Superior temporal gyrus (tissue), 1 donor: ENCODE results near the gene GALNT9.

ENCODE experiments used
- DNase-seq: peaks from one replicate; pipeline ENCODE4 v3.0.0-alpha.2; 2016; ENCODE audit errors: extremely low spot score

GALNT9 gene

DNA sequence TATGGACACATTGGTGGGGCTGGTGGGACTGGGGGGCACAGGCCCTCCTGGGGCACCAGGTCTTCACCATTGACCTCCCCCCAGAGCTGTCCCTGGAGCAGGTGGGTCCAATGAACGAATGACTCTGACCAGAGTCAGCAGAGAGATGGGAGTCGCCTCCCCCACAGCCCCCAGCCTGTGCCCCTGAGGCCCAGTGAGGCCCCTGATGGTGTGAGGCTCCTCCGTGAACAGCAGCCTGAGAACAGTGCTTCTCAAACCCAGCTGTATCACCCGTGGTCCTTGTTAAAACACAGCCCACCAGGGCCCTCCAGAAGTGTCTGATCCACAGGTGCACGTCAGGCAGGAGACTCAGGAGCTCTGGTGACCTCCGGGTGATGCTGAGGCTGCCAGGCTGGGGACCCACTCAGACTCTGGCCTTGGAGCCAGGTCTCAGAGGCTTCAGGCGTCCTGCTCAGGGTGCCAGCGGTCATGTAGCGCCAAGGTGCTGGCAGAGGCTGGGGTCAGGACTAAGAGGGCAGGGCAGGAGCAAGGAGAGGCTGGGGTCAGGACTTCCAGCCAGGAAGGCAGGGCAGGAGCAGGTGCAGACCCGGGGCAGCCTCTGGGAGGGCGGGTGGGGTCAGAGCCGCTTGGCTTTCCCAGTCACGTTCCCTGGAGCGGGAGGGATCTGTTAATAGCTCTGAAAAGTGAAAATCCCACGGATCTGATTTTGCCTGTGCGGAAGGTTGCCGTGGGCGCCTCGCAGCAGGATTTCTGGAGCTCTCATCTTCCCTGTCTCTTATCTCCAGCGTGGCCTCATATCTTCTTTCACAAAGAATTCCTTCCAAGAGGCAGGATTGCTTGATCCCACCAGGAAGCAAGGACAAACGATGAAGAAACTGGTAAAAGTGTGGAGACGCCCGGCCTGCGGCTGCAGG is 35.0 kb downstream of the GALNT9 start:
- DNase-seq, result no peak

GRCh38 chr12:132292328-132293319 is 36.8 kb downstream of the GALNT9 start:
- no peak for DNase-seq

- DNase-seq, result no peak
Observed at GRCh38 chr12:132291402-132292175, 37.8 kb downstream of the GALNT9 start.

- DNase-seq, result no peak
Observed at GRCh38 chr12:132290203-132290540, 39.2 kb downstream of the GALNT9 start.

DNA sequence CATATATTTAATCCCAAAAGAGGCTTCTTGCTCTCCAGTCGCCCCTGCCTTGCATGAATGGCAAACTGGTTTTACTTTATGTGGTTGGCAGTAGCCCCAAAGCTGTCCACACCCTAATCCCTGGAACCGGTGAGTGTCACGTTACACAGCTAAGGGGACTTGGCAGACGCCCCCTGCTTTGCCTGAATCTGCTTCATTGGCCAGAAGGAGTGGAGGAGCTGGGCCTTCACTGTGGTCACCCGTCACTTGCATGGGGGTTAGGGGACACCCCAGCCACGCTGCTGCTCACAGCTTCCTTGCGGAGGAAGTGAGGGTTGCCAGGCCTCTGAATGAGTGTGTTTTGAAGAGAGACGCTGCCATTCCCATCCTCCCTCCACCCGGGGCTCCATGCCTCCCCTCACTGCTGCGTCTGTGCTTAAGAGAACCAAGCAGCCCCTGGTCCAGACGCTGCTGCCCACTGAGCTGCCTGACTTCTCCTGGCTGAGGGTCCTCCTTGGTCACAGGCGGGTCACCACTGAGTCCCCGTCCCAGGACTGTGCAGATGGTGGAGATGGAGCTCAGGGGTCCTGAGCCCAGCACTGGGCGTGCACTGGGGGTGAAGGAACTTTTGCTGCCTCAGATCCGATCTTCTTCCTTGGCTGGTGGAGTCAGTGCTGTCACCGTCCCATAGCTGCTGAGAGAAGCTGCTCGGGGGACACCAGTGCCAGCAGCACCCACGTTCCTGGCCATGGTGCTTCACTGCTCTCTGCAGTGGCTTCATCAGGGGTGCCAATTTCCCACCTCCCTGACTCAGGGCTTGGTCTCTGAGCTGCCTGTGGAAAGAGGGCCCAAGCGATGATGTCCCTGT is 39.8 kb downstream of the GALNT9 start:
- no peak for DNase-seq

DNA sequence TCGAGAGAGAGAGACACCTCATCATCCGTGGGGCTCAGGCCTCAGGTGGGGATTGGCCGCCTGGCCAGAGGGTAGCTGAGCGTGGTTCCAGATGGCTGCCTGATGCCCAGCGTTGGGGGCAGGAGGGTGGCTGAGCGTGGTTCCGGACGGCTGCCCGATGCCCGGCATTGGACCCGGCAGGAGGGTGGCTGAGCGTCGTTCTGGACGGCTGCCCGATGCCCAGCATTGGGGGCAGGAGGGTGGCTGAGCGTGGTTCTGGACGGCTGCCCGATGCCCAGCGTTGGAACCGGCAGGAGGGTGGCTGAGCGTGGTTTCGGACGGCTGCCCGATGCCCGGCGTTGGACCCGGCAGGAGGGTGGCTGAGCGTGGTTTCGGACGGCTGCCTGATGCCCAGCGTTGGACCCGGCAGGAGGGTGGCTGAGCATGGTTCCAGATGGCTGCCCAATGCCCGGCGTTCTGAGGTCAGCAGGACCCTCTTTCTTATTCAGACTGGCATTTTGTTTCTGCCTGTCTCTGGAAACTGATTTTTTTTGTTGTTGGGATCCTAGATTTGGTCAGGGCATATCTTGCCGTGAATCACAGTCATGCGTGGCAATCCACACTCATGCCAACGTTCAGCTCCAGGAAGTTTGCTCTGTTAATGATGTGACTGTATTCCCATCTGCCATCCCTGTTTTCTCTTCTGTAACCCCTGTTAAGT is 40.7 kb downstream of the GALNT9 start:
- no peak for DNase-seq

GRCh38 chr12:132287391-132288238 is 41.8 kb downstream of the GALNT9 start:
- DNase-seq, result no peak

- DNase-seq, result no peak
Observed at GRCh38 chr12:132286912-132287311, 42.5 kb downstream of the GALNT9 start.

DNA sequence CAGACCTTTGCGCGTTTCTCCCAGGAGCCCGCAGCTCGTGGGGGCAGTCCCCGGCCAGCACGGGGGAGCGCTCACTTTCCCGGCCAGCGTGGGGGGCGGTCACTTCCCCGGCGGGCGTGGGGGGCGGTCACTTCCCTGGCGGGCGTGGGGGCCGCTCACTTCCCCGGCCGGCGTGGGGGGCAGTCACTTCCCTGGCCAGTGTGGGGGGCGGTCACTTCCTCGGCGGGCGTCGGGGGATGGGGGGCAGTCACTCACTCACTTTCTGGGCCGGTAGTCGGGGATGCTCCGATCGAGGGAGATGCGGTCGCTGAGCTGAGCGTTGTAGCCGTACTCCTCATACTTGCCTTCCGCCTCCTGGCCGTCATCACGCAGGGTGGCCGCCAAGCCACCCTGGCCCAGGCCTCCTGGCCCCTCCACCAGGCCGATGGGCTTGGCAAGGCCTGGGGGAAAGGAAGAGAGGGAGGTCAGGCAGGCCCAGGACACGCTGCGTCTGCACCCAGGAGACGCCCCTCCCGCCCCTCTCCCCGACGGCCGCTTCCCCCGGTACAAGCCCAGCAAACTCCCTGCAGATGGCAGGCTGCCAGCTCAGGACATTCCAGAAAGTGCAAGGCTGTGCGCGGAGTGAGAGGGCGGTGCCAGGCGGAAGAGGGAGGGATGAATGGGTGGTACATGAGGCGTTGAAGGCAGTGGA is 43.3 kb downstream of the GALNT9 start:
- no peak for DNase-seq

GRCh38 chr12:132284827-132285741 is 44.3 kb downstream of the GALNT9 start:
- DNase-seq, result no peak

- DNase-seq, result peak; percentile 55
Observed at GRCh38 chr12:132284071-132284826, 45.1 kb downstream of the GALNT9 start.

DNA sequence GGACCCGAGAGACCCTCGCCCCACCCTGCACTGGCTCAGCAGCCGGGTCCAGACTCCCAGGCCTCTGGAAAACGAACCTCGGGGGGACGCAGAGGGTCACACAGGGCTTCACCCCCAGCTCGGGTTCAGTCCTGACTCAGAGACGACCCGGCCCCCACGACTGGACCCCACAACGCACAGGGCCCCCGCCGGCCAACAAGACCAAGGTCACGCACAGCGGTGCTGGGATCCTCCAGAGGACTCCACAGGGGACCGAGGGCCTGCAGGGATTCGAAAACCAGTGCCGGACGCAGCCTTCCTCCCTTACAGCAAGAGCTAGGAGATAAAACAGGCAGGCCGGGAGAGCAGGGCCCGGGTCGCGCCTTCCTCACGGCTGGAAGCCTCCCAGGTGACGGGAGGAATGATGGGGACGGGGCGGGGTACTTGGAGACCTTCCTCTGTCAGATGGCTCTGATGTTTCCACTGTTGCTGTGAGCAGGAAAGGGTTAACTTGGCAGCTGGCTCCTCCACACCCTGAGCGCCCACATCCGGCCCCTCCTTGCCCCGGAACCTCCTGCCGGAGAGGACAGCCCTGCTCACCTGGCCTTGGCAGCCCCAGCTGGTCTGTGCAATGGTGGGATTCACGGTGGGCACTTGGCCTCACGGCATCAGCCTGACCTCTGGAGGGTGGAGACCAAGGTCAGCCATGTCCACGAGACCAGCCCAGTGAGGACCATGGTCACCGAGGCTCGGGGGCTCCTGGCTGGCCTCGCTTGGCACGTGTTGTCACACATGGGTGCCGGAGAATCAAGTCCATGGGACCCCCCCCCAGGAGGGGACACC is 46.2 kb downstream of the GALNT9 start:
- DNase-seq, result no peak

GRCh38 chr12:132282031-132282949 is 47.1 kb downstream of the GALNT9 start:
- no peak for DNase-seq

GRCh38 chr12:132281038-132281437 is 48.4 kb downstream of the GALNT9 start:
- no peak for DNase-seq

DNA sequence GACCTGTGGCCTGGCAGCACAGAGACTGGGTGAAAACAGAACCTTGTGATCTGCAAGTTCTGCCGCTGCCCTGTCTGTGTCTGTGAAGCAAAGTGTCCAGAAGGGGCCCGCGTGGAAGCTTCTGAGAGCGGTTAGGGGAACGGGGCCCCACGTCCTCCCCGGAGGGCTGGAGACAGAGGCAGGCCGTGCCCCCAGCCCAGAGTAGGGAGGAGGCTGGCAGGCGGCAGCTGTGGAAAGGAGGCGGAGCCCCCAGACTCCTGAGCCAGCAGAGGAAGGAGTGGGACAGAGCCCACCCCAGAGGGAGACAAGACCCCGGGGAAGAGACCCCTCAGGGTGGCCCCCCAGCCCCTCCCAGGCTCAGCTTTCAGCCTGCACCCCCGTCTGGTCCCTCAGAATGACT is 49.0 kb downstream of the GALNT9 start:
- DNase-seq, result no peak
